ENCODE measurements around the gene APOM. TPM values are rescaled to one million over a fixed set of nuclear protein-coding genes. Genes with fewer than 3 reads are reported as not detected.

Gene APOM
- total RNA-seq, 1 experiment from 2014 or later = 3.5 TPM

GRCh38 chr6:31617010-31617409 is 38.7 kb upstream of the APOM start:
- TF ChIP-seq ZNF423 (CRISPR knock-in tag; IDR thresholded peaks at IDR 0.05) (no peak), E2F1 (CRISPR knock-in tag; IDR thresholded peaks at IDR 0.05) (no peak), ZNF416 (CRISPR knock-in tag; IDR thresholded peaks at IDR 0.05) (no peak), ZNF425 (CRISPR knock-in tag; conservative IDR thresholded peaks at IDR 0.05) (no peak), SP1 (CRISPR knock-in tag; conservative IDR thresholded peaks at IDR 0.05) (no peak), GABPB1 (CRISPR knock-in tag; IDR thresholded peaks at IDR 0.05) (no peak), MYBL2 (CRISPR knock-in tag; IDR thresholded peaks at IDR 0.05) (no peak), RORB (CRISPR knock-in tag; IDR thresholded peaks at IDR 0.05) (no peak)
- ATAC-seq (no peak), DNase-seq (ENCODE audit: low spot score) (no peak)
- no peaks in the 10 kb centered on the region; the same call in 1 of the 2 replicates for H3K27me3 Mint-ChIP-seq (ENCODE audit: low read depth)
- no peaks in the 10 kb centered on the region for H3K9me3 Mint-ChIP-seq
- H3K4me3 Mint-ChIP-seq = no peak overlapping the region
- ChIA-PET POLR2A (no interaction called here), CTCF (interaction anchor here (0.6 to 3.5 kb wide), 3 partner anchors 18 to 70 kb away, joined by 3 to 24 read pairs (median 15); partner anchors contain the start of genes ATP6V1G2 and NFKBIL1)
- peak overlapping the region; percentile 38; the same call in 1 of the 2 replicates for H3K27ac Mint-ChIP-seq
- H3K4me1 Mint-ChIP-seq = peaks cover 28% of the 10 kb centered on the region
- peaks cover 8% of the 10 kb centered on the region for H3K36me3 Mint-ChIP-seq

- peak overlapping the region; percentile 100 for H3K27ac Mint-ChIP-seq
- POLR2A ChIA-PET = interaction anchor here (0.6 to 1.0 kb wide), 4 partner anchors 41 to 79 kb away, joined by 3 to 5 read pairs (median 4); partner anchors contain the start of genes C6orf47, DDX39B and NFKBIL1
- DNase-seq (ENCODE audit: low spot score) = peak; percentile 97
- peaks cover 31% of the 10 kb centered on the region for H3K4me1 Mint-ChIP-seq
- ATAC-seq = peak; percentile 91
- CTCF ChIA-PET = interaction anchor here (0.6 to 1.7 kb wide), 4 partner anchors 22 to 117 kb away, joined by 3 to 10 read pairs (median 4); partner anchors contain the start of gene ATP6V1G2
- no peaks in the 10 kb centered on the region; the same call in 1 of the 2 replicates for H3K27me3 Mint-ChIP-seq (ENCODE audit: low read depth)
- H3K36me3 Mint-ChIP-seq = peaks cover 38% of the 10 kb centered on the region
- H3K9me3 Mint-ChIP-seq = no peaks in the 10 kb centered on the region
- peak overlapping the region; percentile 92 for H3K4me3 Mint-ChIP-seq
- TF ChIP-seq ZNF671 (CRISPR knock-in tag; IDR thresholded peaks at IDR 0.05) (no peak; the same call in 1 of the 2 replicates), NR2C2 (CRISPR knock-in tag; IDR thresholded peaks at IDR 0.05) (no peak), ZNF396 (CRISPR knock-in tag; IDR thresholded peaks at IDR 0.05; ENCODE audit: borderline replicate concordance) (no peak), NFE2L1 (CRISPR knock-in tag; IDR thresholded peaks at IDR 0.05) (0 out of 2 replicates have a peak, but pooled peaks have one; percentile 10), ELF4 (CRISPR knock-in tag; IDR thresholded peaks at IDR 0.05; ENCODE audit: low read depth) (no peak), EMX1 (CRISPR knock-in tag; IDR thresholded peaks at IDR 0.05) (no peak), HMGA2 (CRISPR knock-in tag; IDR thresholded peaks at IDR 0.05) (peak; percentile 46), MYBL2 (CRISPR knock-in tag; IDR thresholded peaks at IDR 0.05) (no peak; the same call in 1 of the 2 replicates), ZNF219 (CRISPR knock-in tag; IDR thresholded peaks at IDR 0.05; ENCODE audit: borderline replicate concordance) (no peak), ATF2 (CRISPR knock-in tag; IDR thresholded peaks at IDR 0.05; ENCODE audit: borderline replicate concordance, low read depth) (no peak), ZNF512 (CRISPR knock-in tag; IDR thresholded peaks at IDR 0.05; ENCODE audit: borderline replicate concordance) (no peak), ZNF317 (CRISPR knock-in tag; IDR thresholded peaks at IDR 0.05; ENCODE audit: borderline replicate concordance, low read depth) (no peak), IRF1 (CRISPR knock-in tag; IDR thresholded peaks at IDR 0.05) (no peak), TEAD1 (CRISPR knock-in tag; IDR thresholded peaks at IDR 0.05) (no peak; the same call in none of the 2 replicates), E2F1 (CRISPR knock-in tag; IDR thresholded peaks at IDR 0.05) (no peak)
- TF ChIP-seq, protein P1, sequence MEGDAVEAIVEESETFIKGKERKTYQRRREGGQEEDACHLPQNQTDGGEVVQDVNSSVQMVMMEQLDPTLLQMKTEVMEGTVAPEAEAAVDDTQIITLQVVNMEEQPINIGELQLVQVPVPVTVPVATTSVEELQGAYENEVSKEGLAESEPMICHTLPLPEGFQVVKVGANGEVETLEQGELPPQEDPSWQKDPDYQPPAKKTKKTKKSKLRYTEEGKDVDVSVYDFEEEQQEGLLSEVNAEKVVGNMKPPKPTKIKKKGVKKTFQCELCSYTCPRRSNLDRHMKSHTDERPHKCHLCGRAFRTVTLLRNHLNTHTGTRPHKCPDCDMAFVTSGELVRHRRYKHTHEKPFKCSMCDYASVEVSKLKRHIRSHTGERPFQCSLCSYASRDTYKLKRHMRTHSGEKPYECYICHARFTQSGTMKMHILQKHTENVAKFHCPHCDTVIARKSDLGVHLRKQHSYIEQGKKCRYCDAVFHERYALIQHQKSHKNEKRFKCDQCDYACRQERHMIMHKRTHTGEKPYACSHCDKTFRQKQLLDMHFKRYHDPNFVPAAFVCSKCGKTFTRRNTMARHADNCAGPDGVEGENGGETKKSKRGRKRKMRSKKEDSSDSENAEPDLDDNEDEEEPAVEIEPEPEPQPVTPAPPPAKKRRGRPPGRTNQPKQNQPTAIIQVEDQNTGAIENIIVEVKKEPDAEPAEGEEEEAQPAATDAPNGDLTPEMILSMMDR (IDR thresholded peaks at IDR 0.05) = no peak
- TF ChIP-seq, protein P2, sequence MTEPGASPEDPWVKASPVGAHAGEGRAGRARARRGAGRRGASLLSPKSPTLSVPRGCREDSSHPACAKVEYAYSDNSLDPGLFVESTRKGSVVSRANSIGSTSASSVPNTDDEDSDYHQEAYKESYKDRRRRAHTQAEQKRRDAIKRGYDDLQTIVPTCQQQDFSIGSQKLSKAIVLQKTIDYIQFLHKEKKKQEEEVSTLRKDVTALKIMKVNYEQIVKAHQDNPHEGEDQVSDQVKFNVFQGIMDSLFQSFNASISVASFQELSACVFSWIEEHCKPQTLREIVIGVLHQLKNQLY (CRISPR knock-in tag; IDR thresholded peaks at IDR 0.05) = no peak
Observed at GRCh38 chr6:31619805-31620585, 35.7 kb upstream of the APOM start.
